Amniotic epithelial cell (primary cell): ENCODE measurements around the gene PRKCB.
"Not testable (repeated sequence)": the region's sequence is repeated elsewhere in the genome, so short reads cannot be mapped to it uniquely, and the experiment has no call there.

Experiments
- DNase-seq: peaks from one replicate; pipeline ENCODE4 v3.0.0-alpha.2; 2010; ENCODE audit warnings: low read depth

The PRKCB gene

DNA sequence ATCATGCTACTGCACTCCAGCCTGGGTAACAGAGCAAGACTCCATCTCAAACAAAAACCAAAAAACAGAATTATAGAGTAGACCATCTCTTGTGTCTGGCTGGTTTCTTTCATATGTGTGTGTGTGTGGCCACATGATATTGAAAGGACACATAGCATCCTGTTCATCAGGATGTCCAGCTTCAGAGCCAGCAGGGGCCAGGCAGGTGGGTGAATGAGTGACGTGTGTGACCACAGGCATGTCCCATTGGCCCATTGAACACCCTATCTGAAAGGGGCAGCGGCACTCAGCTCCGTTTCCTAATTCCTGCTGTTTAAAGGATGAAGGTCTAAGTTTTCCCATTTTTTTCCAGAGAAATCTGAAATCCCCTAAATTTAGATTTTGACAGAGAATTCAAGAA is 174.2 kb downstream of the PRKCB start:
- DNase-seq: no peak

DNA sequence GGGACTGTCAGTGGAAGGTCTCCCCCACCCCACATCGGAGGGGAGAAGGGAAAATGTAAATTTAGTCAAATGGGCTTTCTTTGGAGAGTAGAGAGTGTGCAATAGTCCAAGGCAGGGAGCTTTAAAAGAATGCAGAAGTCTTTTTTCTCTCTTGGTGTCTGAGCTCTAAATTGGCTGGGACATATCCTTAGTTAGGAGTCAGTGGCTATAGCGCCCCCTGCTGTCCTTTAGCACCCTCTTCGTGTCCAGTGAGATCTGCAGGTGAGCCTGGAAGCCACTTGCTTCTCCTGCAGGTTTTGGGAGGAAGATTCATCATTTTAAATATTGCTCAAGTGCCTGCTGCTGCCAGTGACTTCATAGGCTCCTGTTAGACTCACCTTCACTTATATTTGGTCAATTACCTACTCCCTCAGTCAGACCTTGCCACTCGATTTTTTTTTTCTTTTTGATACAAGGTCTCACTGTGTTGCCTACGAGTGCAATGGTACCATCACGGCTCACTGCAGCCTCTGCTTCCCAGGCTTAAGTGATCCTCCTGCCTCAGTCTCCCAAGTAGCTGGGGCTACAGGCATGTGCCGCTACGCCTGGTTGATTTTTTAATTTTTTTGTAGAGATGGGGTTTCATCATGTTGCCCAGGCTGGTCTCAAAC is 174.8 kb downstream of the PRKCB start:
- peak; percentile 25 for DNase-seq

DNA sequence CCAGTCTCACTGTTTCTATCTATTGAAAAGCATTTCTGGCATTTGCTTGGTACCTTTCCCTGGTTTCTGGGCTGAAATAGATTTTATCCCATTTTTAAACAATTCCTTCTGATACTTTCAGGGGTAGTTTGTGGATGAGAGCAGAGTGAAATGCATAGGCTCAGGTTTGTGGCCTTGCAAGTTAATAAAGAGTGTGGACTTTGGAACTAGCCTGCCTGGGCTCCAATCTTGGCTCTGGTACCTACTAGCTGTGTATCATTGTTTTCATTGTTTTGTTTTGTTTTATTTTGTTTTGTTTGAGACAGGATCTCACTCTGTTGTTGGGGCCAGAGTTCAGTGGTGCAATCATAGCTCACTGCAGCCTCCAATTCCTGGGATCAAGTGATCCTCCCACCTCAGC is 175.5 kb downstream of the PRKCB start:
- DNase-seq: no peak

DNA sequence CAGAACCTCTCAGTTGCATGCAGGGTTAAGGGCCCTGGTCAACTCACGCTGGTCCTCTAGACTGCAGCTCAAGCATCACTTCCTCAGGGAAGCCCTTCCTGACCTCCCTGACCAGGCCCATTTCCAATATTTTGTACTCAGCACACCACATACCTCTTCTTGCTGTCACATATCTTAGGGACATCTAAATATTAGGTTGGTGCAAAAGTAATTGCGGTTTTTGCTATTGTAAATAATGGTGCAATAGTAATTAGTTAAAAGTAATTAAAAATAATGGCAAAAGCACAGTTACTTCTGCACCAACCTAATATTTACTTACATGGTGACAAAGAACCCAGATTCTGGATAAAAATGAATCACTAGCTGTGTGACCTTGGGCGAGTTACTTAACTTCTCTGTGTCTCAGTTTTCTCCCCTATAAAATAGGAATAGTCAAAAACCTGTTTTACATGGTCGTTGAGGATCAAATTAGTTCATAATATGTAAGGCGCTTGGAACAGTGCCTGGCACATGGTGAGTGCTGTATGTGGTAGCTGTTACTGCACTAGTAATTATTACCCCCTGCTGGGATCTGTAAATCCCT is 177.4 kb downstream of the PRKCB start:
- no peak for DNase-seq

DNA sequence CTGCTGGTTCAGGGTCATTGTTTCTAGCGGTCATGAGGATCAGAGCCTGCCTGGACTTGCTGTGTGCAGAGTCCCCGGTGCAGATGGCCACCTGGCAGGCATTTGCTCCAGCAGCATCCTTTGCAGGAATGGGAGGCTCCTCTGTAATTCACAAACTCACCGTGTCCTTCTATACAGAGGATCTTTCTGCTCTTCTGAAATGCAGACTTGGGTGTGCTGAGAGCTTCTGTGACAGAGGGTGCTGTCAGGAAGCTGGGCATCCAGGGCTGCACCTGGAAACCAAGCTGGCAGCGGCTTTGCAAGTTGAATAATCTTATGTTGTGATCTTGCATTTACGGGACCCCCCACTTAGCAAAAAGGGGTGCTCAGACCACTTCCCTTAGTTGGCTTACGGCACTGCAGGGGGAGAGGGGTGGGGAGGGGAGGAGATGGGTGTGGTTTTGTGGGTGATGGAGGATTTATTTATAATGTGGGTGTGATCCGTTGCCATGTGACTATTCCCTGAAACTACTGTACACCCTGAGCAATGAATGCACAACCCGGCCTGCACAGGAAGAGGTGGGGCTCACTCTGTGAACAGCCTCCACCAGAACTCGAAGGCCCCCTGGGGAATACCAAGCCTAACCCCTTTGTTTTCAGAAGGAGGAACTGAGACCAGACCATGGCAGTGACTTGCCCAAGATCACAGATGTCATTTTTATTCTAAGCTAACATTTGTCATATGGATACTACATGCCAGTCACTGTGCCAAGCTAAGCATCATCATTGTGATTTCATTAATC is 178.3 kb downstream of the PRKCB start:
- DNase-seq: no peak

DNA sequence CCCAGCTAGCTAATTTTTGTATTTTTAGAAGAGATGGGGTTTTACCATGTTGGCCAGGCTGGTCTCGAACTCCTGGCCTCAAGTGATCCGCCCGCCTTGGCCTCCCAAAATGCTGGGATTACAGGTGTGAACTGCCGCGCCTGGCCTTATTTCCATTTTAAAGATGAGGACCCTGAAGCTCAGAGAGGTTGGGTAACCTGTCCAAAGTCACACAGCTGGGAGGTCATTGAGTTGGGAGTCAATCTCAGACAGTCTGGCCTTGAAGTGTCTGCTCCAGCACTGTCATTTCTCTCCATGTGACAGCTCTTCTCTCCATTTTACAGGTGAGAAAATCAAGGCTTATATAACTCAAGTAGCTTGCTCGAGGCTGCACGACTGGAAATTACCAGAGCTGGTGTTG is 179.2 kb downstream of the PRKCB start:
- DNase-seq: not testable (repeated sequence)

DNA sequence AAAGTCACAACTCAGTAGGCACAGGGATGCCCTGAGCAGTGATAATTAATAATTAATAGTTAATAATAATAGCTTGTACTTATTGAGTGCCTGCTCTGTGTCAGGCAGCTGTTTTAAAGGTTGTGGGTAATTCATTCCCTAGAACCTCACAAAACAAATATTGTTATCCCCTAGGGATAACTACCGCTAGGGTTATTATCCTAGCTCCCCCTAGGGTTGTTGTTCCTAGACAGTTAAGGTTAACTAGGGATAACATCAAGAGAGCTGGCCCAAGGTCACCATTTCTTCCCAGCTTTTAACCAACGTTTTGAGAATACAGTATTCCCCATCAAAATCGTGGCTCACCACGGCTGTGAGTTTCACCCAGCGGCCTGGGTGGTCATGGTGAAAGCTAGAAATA is 180.1 kb downstream of the PRKCB start:
- no peak for DNase-seq

DNA sequence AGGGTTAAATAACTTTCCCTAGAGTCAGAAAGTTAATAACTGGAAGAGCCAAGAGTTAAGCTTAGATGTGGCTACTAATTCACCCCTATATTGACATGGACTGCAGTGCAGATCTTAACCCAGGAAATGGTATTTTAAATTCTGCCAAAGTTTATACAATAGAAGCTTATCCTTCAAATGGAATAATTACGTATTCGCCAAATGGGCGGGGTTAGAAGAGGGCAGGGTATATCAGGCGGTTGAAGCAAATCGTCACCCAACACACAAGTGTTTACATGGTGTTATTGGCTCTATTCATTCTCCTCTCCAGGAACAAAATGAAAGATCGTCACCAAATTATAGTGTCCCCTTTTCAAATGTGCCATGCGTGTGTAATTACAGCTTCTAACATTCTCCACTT is 182.7 kb downstream of the PRKCB start:
- no peak for DNase-seq

DNA sequence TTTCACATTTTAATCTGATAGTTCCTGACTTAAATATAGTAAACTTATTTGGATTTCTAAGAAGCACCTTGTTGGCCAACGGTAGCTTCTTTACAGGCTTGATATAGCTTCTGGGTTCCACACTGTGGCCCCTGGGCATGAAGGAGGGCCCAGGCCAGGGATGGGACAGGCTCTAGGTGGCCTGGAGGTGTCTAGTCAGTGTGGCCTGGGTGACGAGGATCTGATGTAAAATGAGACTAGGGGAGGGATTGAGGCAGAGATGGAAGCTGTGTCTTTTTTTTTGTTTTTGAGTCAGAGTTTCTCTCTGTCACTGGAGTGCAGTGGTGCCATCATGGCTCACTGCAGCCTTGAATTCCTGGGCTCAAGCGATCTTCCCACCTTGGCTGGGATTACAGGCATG is 187.0 kb downstream of the PRKCB start:
- DNase-seq: no peak

DNA sequence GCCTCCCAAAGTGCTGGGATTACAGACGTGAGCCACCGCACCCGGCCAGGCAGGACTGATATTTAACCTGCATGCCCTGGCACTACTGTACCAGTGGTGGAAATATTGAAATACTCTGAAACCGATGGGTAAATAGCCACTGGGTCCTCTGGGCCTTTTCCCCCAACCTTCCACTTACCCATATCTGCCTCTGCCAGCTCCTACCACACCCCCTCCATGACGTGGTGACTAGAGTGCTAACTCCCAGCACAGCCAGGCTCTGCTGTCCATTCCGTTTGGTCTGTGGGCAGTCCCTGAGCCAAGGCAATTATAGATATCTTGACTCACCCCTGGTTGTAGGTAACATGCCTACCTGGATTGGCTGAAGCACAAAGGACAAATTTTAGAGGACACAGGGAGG is 187.8 kb downstream of the PRKCB start:
- no peak for DNase-seq

DNA sequence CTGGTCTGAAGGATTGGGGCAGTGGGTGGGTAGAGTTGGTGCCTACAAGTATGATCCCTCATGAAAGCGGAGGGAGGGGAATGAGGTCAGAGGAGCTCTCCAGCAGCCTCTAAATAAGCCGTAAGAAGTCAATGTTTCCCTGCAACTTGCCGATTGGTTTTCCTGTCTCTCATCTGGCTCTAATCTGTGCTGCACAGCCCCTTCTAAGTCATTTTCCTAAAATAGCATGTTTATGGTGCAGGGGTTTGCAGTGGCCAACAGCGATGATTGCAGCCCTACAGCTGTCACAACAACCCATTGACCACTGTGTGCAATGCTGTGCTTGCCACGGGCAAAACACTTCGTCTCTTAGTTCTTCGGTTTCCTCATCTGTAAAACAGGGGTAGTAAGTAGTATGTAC is 189.2 kb downstream of the PRKCB start:
- no peak for DNase-seq

DNA sequence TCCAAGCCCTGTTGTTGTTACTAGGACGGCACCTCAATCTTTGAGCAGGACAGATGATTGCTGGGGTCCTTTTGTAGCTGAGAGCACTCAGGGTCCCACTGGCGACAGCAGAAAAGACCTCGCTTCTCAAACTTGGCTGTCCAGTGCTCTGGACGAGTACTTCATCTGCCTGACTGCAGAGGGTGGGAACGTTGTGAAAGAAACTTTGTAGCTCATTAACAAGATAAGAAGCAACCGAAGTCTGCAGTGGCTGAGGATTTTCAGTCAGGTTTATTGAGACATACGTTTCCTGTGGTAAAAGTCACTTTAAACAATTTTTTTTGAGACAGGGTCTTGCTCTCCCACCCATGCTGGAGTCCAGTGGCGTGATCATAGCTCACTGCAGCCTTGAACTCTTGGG is 191.7 kb downstream of the PRKCB start:
- DNase-seq: no peak

DNA sequence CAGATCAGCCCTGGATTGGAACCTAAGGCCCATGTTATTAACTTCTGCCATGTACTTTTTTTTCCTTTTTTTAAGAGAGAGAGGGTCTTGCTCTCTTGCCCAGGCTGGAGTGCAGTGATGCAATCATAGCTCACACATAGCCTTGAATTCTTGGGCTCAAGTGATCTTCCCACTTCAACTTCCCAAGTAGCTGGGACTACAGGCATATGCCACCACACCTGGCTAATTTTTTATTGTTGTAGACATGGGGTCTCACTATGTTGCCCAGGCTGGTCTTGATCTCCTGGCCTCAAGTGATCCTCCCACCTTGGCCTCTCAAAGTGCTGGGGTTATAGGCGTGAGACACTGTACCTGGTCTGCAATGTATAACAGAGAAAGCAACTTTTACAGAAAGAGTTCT is 194.1 kb downstream of the PRKCB start:
- DNase-seq: not testable (repeated sequence)

DNA sequence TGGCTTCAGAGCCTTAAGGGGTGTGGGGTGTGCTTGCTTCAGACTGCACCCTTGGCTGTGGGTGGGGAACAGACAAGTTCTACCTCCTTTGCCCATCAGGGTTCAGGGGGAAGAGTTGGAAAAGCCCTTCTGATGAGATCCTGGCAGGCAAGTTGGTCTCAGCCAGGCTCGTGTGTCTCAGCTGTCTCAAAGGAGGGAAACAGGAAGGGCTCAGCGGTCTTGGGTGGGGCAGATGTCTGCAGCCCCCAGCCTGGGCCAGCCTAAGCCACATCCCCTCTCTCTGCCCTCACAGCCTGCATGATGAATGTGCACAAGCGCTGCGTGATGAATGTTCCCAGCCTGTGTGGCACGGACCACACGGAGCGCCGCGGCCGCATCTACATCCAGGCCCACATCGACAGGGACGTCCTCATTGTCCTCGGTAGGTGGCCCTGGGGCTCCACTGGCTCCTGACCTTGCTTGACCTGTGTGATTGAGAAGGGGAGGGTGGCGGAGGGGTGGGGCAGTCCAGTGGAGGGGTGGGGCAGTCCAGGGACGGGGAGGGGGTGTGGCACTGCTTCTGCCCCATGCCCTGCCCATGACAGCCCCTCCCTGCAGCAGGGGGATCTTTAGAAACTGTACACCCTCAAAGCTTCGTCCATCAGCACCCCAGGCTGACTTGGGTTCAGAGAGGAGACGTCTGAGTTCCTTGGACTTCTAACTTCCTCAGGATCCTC is 199.5 kb downstream of the PRKCB start:
- no peak for DNase-seq

DNA sequence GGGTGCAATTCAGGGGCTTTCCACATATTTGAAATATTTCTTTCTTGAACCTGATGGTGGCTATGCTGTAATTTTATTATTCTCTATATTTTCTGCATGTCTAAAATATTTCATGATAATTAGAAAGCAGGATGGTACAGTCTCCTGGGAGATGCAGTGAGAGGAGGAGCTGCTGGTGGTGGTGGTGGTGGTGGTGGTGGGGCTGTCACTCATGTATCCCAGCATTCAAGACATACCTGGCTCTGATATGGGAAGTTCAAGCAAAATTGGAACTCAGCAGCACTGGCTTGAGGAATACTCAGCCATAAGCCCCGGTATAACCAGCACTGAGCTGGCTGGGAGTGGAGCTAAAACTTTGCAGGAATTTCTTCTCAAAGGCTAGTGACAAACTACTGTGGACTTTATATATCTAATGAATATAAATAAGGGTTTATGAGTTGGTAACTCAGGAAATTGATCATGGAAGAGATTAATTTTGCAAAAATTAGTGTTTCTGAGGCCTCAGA is 200.3 kb downstream of the PRKCB start:
- no peak for DNase-seq

DNA sequence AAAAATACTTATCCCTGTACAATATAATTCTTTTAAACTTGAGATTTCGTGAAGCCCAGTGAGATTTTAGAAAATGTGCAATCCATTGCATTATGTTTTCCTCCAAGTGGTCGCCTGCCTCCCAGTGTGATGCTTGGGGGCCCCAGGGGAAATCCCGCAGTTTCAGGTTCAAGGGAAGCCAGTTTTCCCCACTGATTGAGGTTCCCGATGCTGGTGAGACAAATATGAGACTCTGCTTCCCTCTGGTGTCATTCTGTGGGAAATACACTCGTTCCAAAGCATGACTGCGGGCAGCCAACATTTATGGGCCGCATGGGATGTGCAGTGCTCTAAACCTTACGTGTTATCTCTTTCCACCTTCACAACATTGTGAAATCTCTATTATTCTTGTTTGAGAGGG is 200.8 kb downstream of the PRKCB start:
- peak; percentile 28 for DNase-seq

DNA sequence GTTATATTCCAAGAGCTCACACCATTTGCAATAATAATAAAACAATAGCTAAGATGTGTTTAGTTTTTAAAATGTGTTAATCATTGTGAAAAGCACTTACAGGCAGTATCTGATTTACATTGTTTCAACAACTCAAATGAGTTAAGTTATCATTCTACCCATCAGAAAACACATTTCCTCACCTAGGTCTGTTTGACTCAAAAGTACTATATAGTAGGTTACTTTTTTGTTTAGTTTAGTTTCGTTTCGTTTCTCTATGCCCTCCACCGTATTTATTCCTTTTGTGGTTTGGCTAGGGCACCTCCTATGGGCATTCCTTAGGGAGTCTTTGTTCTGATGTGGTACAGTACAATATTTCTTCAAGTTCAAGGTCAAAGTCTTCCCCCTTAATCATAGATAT is 201.6 kb downstream of the PRKCB start:
- no peak for DNase-seq

DNA sequence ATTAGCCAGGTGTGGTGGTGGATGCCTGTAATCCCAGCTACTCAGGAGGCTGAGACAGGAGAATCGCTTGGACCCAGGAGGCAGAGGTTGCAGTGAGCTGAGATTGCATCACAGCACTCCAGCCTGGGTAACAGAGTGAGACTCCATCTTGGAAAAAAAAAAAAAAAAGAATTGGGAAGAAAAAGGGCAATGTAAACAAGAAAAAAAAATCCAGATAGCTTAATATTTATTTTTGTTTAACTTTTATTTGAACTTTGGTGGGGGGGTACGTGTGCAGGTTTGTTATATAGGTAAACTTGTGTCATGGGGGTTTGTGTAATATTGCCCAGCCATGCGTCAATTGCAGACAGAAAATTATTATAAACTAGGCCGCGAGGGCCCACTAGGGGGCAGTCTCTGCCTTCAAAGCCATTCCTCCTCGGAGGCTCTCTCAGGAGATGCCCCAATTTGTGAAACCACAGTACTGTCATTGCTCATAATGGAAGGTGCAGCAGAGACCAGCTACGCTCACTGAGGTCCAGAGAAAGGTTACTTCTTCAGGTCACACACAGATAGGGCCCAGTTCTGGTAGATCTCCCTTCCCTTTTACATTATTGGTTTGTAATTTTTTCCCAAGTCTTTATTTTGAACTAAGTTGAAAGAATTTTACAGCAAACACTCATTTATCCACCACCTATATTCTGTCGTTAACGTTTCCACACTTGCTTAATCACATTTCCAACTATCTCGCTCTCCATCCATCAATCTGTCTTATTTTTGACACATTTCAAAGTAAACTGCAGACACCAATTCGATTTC is 206.2 kb downstream of the PRKCB start:
- DNase-seq: peak; percentile 33

DNA sequence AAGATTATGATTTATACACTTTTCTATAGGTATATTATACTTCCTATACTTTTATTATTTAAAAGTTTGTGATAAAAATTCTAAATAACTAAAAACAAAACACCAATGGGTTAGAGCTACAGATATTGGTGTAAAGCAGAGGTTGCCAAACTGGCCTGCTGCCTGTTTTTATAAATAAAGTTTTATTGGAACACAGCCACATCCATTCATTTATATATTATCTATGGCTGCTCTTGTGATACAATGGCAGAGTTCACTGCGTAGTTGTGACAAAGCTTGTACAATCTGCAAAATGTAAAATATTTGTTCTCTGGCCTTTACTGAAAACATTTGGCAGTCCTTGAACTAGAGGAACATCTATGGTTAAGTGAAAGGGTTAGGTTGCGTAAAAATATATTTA is 208.7 kb downstream of the PRKCB start:
- no peak for DNase-seq

DNA sequence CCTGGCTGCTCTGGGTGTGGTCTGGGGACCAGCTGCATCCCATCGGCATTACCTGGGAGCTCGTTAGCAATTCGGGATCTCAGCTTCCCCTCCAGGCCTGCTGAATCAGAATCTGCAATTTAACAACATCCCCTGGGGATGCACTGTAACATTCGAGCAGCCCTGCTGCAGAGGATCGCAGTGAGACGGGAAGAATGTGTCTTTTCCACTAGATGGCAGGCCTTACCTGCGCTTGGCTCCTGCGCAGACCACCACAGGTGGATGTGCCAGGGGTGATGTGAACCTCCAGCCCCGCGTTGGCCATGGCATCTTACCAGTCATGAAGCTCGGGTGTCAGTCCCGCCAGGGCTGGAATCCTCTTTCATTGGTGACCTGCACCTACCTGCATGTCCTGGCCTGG is 209.9 kb downstream of the PRKCB start:
- no peak for DNase-seq

DNA sequence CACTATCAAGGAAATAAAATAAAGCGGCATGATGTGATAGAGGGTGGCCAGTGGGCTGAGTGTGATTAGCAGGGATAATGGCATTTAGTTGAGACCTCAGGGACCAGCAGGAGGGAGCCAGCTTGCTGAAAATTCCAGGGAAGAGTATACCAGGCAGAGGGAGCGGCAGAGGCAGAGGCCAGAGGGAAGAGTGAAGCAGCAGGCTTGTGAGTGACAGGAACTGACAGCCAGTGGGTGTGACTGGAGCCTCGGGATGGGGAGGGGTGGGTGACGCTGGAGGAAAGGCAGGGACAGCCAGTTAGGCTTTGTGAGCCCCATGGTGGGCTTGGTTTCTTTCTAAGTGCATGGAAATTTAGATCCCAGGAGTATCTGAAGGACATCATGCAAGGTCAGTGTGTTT is 210.7 kb downstream of the PRKCB start:
- DNase-seq: no peak

DNA sequence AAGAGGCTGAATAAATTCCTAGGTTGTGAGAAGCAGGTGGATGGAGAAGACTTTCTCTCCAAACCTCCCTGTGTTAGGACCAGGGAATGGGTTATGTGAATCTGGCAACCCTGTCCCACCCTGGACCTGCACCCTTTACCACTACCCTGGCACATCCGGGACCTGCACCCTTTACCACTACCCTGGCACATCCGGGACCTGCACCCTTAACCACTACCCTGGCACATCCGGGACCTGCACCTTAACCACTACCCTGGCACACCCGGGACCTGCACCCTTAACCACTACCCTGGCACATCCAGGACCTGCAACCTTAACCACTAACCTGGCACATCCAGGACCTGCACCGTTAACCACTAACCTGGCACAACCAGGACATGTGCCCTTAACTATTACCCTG is 213.3 kb downstream of the PRKCB start:
- no peak for DNase-seq
